Ureter (tissue), 1 donor: ENCODE results near the gene ANXA4. TPM values are rescaled to one million over a fixed set of nuclear protein-coding genes. Genes with fewer than 3 reads are reported as not detected.
"Not testable (repeated sequence)": the region's sequence is repeated elsewhere in the genome, so short reads cannot be mapped to it uniquely, and the experiment has no call there.

Experiments
- DNase-seq: peaks from one replicate; pipeline ENCODE4 v3.0.0-alpha.2; 2020; ENCODE audit warnings: low spot score
- total RNA-seq: library from RNA; stranded (reverse); gene quantifications from one replicate; pipeline ENCODE4 v1.2.4, GENCODE V29; 2023
- donor health status: DM: yes; HTN: yes; CAD: no.

ANXA4 gene
- total RNA-seq, 1 donor from 2014 or later: 169 TPM

GRCh38 chr2:69753659-69754363, 11.9 kb downstream of the ANXA4 start:
- DNase-seq: no peak

GRCh38 chr2:69754633-69755032, 12.7 kb downstream of the ANXA4 start:
- DNase-seq: no peak

- no peak for DNase-seq
Observed at GRCh38 chr2:69755862-69756467, 14.0 kb downstream of the ANXA4 start.

- DNase-seq: no peak
Observed at GRCh38 chr2:69762025-69762424, 20.1 kb downstream of the ANXA4 start.

- DNase-seq: no peak
Observed at GRCh38 chr2:69762513-69763494, 20.9 kb downstream of the ANXA4 start.

- DNase-seq: not testable (repeated sequence)
Observed at GRCh38 chr2:69763831-69764230, 21.9 kb downstream of the ANXA4 start.

- DNase-seq: no peak
Observed at GRCh38 chr2:69764286-69765095, 22.6 kb downstream of the ANXA4 start.

GRCh38 chr2:69765096-69765380, 23.1 kb downstream of the ANXA4 start:
- no peak for DNase-seq

- no peak for DNase-seq
Observed at GRCh38 chr2:69766014-69766413, 24.1 kb downstream of the ANXA4 start.

- DNase-seq: no peak
Observed at GRCh38 chr2:69767034-69767433, 25.1 kb downstream of the ANXA4 start.

GRCh38 chr2:69768235-69768634, 26.3 kb downstream of the ANXA4 start:
- no peak for DNase-seq

- DNase-seq: no peak
Observed at GRCh38 chr2:69768789-69769188, 26.9 kb downstream of the ANXA4 start.

GRCh38 chr2:69769272-69769671, 27.3 kb downstream of the ANXA4 start:
- no peak for DNase-seq

- no peak for DNase-seq
Observed at GRCh38 chr2:69770193-69770702, 28.3 kb downstream of the ANXA4 start.

GRCh38 chr2:69770747-69771146, 28.8 kb downstream of the ANXA4 start:
- DNase-seq: no peak

GRCh38 chr2:69771461-69771860, 29.5 kb downstream of the ANXA4 start:
- DNase-seq: no peak

GRCh38 chr2:69773206-69773605, 31.3 kb downstream of the ANXA4 start:
- no peak for DNase-seq

GRCh38 chr2:69774258-69774983, 32.5 kb downstream of the ANXA4 start:
- not testable (repeated sequence) for DNase-seq

GRCh38 chr2:69774984-69775982, 33.3 kb downstream of the ANXA4 start:
- no peak for DNase-seq
